SK-N-SH treated with all-trans-retinoic acid at 6 μM for 48 hours (cell line): ENCODE results near the gene RRP1.

ENCODE experiments used
- ATAC-seq: fragments of 200-7000 bp; cut with Tn5 transposase; 3 replicates; pipeline ENCODE4 v1.9.1; 2020; ENCODE audit warnings: mild to moderate bottlenecking, moderate library complexity
- ARNTL ChIP-seq: fragments of 450-650 bp; formaldehyde crosslinking; IDR thresholded peaks from 2 replicates; pipeline ENCODE4 v1.5.0; 2020; ENCODE audit warnings: low read depth, mild to moderate bottlenecking, moderate library complexity, borderline replicate concordance
- BACH2 ChIP-seq: fragments of 250-450 bp; sonication (Bioruptor Pico); IDR thresholded peaks from 2 replicates; pipeline ENCODE4 v1.9.0; 2021; ENCODE audit warnings: mild to moderate bottlenecking, borderline replicate concordance
- CSDC2 ChIP-seq: fragments of 250-450 bp; sonication (Bioruptor Pico); IDR thresholded peaks from 2 replicates; pipeline ENCODE4 v1.5.0; 2020; ENCODE audit warnings: mild to moderate bottlenecking, moderate library complexity
- GLIS3 ChIP-seq: fragments of 250-450 bp; sonication (Bioruptor Pico); IDR thresholded peaks from 2 replicates; pipeline ENCODE4 v1.5.0; 2020; ENCODE audit warnings: mild to moderate bottlenecking, moderate library complexity
- ISL1 ChIP-seq: fragments of 250-450 bp; sonication (Bioruptor Pico); IDR thresholded peaks from 2 replicates; pipeline ENCODE4 v2.1.2; 2022; ENCODE audit warnings: mild to moderate bottlenecking, moderate library complexity
- PPARA ChIP-seq: fragments of 250-450 bp; sonication (Bioruptor Pico); IDR thresholded peaks from 2 replicates; pipeline ENCODE4 v1.5.0; 2020; ENCODE audit warnings: mild to moderate bottlenecking, borderline replicate concordance
- SNAI2 ChIP-seq: fragments of 250-450 bp; sonication (Bioruptor Pico); IDR thresholded peaks from 2 replicates; pipeline ENCODE4 v1.5.0; 2020; ENCODE audit warnings: mild to moderate bottlenecking, moderate library complexity
- ZC3H10 ChIP-seq: fragments of 250-450 bp; sonication (Bioruptor Pico); IDR thresholded peaks from 2 replicates; pipeline ENCODE4 v1.5.1; 2021; ENCODE audit warnings: mild to moderate bottlenecking, moderate library complexity
- ZFP3 ChIP-seq: fragments of 250-450 bp; sonication (Bioruptor Pico); IDR thresholded peaks from 2 replicates; pipeline ENCODE4 v1.5.0; 2020; ENCODE audit warnings: mild to moderate bottlenecking, moderate library complexity
- ZFP30 ChIP-seq: fragments of 450-650 bp; formaldehyde crosslinking; IDR thresholded peaks from 2 replicates; pipeline ENCODE4 v1.5.0; 2022; ENCODE audit warnings: mild to moderate bottlenecking, moderate library complexity
- ZNF565 ChIP-seq: fragments of 450-650 bp; formaldehyde crosslinking; conservative IDR thresholded peaks from 2 replicates; pipeline ENCODE4 v1.5.0; 2020; ENCODE audit warnings: low read depth, mild to moderate bottlenecking, moderate library complexity
- ZNF70 ChIP-seq: fragments of 450-650 bp; formaldehyde crosslinking; IDR thresholded peaks from 2 replicates; pipeline ENCODE4 v1.5.0; 2020; ENCODE audit warnings: mild to moderate bottlenecking, moderate library complexity
- ZNF8 ChIP-seq: fragments of 450-650 bp; formaldehyde crosslinking; IDR thresholded peaks from 2 replicates; pipeline ENCODE4 v1.5.0; 2020; ENCODE audit warnings: mild to moderate bottlenecking, moderate library complexity
- TF ChIP-seq, protein P1 (sequence below): fragments of 250-450 bp; sonication (Bioruptor Pico); IDR thresholded peaks from 2 replicates; pipeline ENCODE4 v1.8.0; 2020; ENCODE audit warnings: mild to moderate bottlenecking, moderate library complexity, borderline replicate concordance
- TF ChIP-seq, protein P2 (sequence below): fragments of 250-450 bp; sonication (Bioruptor Pico); IDR thresholded peaks from 2 replicates; pipeline ENCODE4 v1.5.1; 2021; ENCODE audit warnings: mild to moderate bottlenecking, moderate library complexity
- TF ChIP-seq, protein P3 (sequence below): fragments of 250-450 bp; sonication (Bioruptor Pico); IDR thresholded peaks from 2 replicates; pipeline ENCODE4 v1.8.0; 2021; ENCODE audit warnings: low read depth, mild to moderate bottlenecking, moderate library complexity, borderline replicate concordance
- TF ChIP-seq, protein P4 (sequence below): fragments of 250-450 bp; sonication (Bioruptor Pico); IDR thresholded peaks from 2 replicates; pipeline ENCODE4 v1.5.1; 2020; ENCODE audit warnings: low read depth, mild to moderate bottlenecking, moderate library complexity
- TF ChIP-seq, protein P5 (sequence below): fragments of 250-450 bp; sonication (Bioruptor Pico); IDR thresholded peaks from 2 replicates; pipeline ENCODE4 v1.5.0; 2020; ENCODE audit warnings: mild to moderate bottlenecking, moderate library complexity

Gene RRP1

DNA sequence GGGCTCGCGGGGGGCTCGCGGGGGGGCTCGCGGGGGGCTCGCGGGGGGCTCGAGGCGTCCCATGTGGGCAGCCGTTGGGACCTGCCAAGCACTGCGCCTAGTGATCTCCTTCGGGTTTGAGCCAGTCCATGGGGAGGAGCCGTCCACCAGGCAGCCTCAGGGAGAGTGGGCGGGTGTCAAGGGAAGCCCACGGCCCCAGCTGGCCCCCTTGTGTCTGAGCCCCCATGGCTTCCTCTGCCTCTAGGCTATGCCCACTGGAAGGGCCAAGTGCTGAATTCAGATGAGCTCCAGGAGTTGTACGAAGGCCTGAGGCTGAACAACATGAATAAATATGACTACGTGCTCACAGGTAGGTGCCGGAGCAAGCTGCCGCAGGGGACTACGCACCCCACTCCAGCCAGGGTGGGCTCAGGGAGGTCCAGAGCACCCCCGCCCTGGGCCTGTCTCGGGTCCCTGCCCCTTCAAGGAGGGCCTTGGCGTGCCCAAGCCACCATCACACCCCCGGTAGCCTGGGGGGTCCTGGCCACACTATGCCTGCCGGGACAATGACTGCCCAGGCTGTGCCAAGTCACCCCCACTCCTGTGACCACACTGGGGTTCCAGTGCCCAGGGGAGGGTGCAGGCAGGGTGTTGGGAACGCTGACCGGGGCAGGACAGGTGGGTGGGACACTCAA, 47.8 kb upstream of the RRP1 start (continued):
- TF ChIP-seq, protein P1, sequence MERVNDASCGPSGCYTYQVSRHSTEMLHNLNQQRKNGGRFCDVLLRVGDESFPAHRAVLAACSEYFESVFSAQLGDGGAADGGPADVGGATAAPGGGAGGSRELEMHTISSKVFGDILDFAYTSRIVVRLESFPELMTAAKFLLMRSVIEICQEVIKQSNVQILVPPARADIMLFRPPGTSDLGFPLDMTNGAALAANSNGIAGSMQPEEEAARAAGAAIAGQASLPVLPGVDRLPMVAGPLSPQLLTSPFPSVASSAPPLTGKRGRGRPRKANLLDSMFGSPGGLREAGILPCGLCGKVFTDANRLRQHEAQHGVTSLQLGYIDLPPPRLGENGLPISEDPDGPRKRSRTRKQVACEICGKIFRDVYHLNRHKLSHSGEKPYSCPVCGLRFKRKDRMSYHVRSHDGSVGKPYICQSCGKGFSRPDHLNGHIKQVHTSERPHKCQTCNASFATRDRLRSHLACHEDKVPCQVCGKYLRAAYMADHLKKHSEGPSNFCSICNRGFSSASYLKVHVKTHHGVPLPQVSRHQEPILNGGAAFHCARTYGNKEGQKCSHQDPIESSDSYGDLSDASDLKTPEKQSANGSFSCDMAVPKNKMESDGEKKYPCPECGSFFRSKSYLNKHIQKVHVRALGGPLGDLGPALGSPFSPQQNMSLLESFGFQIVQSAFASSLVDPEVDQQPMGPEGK (CRISPR knock-in tag), result no peak
- TF ChIP-seq ARNTL (no peak), ZC3H10 (no peak), CSDC2 (CRISPR knock-in tag) (no peak)

DNA sequence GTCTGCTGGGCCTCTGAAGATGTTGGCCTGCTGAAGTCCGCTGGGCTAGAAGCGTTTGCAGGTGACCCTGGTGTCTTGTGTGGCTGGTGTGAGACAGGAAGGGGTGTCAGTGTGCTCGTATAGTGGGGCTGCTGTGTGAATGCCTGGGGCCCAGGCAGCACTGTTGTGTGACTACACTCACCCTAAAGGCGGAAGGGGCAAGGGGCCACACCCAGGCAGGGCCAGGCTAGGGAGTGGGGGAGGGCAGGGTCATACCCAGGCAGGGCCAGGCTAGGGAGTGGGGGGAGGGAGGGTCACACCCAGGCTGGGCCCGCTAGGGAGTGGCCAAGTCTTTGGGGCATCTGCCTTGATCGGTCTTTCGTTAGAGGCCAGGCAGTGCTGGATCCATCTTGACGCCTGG, 45.4 kb upstream of the RRP1 start:
- ATAC-seq, result no peak

DNA sequence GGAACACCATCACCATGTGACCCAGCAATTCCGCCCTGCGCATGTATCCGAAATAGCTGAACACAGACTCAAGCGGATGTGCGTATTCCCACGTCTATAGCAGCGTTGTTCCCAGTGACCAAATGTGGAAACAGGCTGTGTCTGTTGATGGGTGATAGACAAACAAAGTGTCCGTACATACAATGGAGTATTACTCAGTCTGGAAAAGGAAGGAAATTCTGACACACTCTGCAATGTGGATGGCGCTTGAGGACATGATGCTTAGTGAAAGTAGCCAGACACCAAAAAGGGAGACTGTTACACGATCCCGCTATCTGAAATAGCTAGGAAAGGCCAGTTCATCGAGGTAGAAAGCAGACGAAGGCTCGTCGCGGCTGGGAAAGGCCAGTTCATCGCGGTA, 44.7 kb upstream of the RRP1 start:
- ATAC-seq, result no peak
- TF ChIP-seq ISL1 (no peak), ZC3H10 (no peak), ARNTL (no peak), GLIS3 (CRISPR knock-in tag) (no peak)
- TF ChIP-seq, protein P2, sequence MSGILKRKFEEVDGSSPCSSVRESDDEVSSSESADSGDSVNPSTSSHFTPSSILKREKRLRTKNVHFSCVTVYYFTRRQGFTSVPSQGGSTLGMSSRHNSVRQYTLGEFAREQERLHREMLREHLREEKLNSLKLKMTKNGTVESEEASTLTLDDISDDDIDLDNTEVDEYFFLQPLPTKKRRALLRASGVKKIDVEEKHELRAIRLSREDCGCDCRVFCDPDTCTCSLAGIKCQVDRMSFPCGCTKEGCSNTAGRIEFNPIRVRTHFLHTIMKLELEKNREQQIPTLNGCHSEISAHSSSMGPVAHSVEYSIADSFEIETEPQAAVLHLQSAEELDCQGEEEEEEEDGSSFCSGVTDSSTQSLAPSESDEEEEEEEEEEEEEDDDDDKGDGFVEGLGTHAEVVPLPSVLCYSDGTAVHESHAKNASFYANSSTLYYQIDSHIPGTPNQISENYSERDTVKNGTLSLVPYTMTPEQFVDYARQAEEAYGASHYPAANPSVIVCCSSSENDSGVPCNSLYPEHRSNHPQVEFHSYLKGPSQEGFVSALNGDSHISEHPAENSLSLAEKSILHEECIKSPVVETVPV, result no peak

More for the DNA sequence above, 45.4 kb upstream of the RRP1 start:
- TF ChIP-seq ZNF565, result no peak
- TF ChIP-seq ZC3H10, result no peak
- TF ChIP-seq PPARA (CRISPR knock-in tag), result no peak
- no peak for TF ChIP-seq ZNF8 (CRISPR knock-in tag)
- no peak for TF ChIP-seq BACH2 (CRISPR knock-in tag)
- TF ChIP-seq, protein P3, sequence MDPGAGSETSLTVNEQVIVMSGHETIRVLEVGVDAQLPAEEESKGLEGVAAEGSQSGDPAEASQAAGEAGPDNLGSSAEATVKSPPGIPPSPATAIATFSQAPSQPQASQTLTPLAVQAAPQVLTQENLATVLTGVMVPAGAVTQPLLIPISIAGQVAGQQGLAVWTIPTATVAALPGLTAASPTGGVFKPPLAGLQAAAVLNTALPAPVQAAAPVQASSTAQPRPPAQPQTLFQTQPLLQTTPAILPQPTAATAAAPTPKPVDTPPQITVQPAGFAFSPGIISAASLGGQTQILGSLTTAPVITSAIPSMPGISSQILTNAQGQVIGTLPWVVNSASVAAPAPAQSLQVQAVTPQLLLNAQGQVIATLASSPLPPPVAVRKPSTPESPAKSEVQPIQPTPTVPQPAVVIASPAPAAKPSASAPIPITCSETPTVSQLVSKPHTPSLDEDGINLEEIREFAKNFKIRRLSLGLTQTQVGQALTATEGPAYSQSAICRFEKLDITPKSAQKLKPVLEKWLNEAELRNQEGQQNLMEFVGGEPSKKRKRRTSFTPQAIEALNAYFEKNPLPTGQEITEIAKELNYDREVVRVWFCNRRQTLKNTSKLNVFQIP (CRISPR knock-in tag), result no peak
- TF ChIP-seq ZFP3, result no peak
- TF ChIP-seq ZNF70 (CRISPR knock-in tag), result no peak
- TF ChIP-seq, protein P4, sequence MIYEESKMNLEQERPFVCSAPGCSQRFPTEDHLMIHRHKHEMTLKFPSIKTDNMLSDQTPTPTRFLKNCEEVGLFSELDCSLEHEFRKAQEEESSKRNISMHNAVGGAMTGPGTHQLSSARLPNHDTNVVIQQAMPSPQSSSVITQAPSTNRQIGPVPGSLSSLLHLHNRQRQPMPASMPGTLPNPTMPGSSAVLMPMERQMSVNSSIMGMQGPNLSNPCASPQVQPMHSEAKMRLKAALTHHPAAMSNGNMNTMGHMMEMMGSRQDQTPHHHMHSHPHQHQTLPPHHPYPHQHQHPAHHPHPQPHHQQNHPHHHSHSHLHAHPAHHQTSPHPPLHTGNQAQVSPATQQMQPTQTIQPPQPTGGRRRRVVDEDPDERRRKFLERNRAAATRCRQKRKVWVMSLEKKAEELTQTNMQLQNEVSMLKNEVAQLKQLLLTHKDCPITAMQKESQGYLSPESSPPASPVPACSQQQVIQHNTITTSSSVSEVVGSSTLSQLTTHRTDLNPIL (CRISPR knock-in tag), result no peak
- TF ChIP-seq CSDC2 (CRISPR knock-in tag), result no peak
- TF ChIP-seq, protein P1 (CRISPR knock-in tag), result no peak
- TF ChIP-seq, protein P5, sequence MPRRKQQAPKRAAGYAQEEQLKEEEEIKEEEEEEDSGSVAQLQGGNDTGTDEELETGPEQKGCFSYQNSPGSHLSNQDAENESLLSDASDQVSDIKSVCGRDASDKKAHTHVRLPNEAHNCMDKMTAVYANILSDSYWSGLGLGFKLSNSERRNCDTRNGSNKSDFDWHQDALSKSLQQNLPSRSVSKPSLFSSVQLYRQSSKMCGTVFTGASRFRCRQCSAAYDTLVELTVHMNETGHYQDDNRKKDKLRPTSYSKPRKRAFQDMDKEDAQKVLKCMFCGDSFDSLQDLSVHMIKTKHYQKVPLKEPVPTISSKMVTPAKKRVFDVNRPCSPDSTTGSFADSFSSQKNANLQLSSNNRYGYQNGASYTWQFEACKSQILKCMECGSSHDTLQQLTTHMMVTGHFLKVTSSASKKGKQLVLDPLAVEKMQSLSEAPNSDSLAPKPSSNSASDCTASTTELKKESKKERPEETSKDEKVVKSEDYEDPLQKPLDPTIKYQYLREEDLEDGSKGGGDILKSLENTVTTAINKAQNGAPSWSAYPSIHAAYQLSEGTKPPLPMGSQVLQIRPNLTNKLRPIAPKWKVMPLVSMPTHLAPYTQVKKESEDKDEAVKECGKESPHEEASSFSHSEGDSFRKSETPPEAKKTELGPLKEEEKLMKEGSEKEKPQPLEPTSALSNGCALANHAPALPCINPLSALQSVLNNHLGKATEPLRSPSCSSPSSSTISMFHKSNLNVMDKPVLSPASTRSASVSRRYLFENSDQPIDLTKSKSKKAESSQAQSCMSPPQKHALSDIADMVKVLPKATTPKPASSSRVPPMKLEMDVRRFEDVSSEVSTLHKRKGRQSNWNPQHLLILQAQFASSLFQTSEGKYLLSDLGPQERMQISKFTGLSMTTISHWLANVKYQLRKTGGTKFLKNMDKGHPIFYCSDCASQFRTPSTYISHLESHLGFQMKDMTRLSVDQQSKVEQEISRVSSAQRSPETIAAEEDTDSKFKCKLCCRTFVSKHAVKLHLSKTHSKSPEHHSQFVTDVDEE (CRISPR knock-in tag), result no peak
- no peak for TF ChIP-seq ZFP30 (CRISPR knock-in tag)
- TF ChIP-seq SNAI2, result no peak
- TF ChIP-seq ARNTL, result no peak
- TF ChIP-seq, all 23 proteins: peak for 0
